Fibroblast of skin of left quadriceps (primary cell): ENCODE measurements around the gene TBX20.
"Not testable (repeated sequence)": the region's sequence is repeated elsewhere in the genome, so short reads cannot be mapped to it uniquely, and the experiment has no call there.

Experiments
- DNase-seq, 2 experiments: peaks; one replicate each; pipeline ENCODE4 v3.0.0-alpha.2; 2013; ENCODE audit warnings: low read depth in 2 of 2

Gene TBX20

GRCh38 chr7:35220176-35220575 lies 33.7 kb downstream of the TBX20 start:
- not testable (repeated sequence) for DNase-seq

GRCh38 chr7:35216033-35216432 lies 37.9 kb downstream of the TBX20 start:
- not testable (repeated sequence) for DNase-seq

- not testable (repeated sequence) for DNase-seq
Observed at GRCh38 chr7:35215063-35215462, 38.8 kb downstream of the TBX20 start.

- DNase-seq: not testable (repeated sequence)
Observed at GRCh38 chr7:35206924-35207323, 47.0 kb downstream of the TBX20 start.

- not testable (repeated sequence) for DNase-seq
Observed at GRCh38 chr7:35204850-35205249, 49.0 kb downstream of the TBX20 start.

GRCh38 chr7:35204031-35204430 lies 49.9 kb downstream of the TBX20 start:
- not testable (repeated sequence) for DNase-seq

- DNase-seq: not testable (repeated sequence)
Observed at GRCh38 chr7:35202353-35202752, 51.5 kb downstream of the TBX20 start.

- DNase-seq: not testable (repeated sequence)
Observed at GRCh38 chr7:35200170-35200569, 53.7 kb downstream of the TBX20 start.

- DNase-seq: peak in 1 of 2 experiments; percentile 12
Observed at GRCh38 chr7:35198370-35199140, 55.3 kb downstream of the TBX20 start.

- DNase-seq: not testable (repeated sequence)
Observed at GRCh38 chr7:35191571-35191970, 62.3 kb downstream of the TBX20 start.

GRCh38 chr7:35190146-35190773 lies 63.6 kb downstream of the TBX20 start:
- not testable (repeated sequence) for DNase-seq

- not testable (repeated sequence) for DNase-seq
Observed at GRCh38 chr7:35186751-35187150, 67.1 kb downstream of the TBX20 start.

GRCh38 chr7:35185908-35186731 lies 67.8 kb downstream of the TBX20 start:
- peak in 1 of 2 experiments; percentile 11 for DNase-seq

GRCh38 chr7:35185578-35185907 lies 68.4 kb downstream of the TBX20 start:
- DNase-seq: not testable (repeated sequence)

- not testable (repeated sequence) for DNase-seq
Observed at GRCh38 chr7:35184961-35185360, 68.9 kb downstream of the TBX20 start.

- not testable (repeated sequence) for DNase-seq
Observed at GRCh38 chr7:35183873-35184503, 69.9 kb downstream of the TBX20 start.

GRCh38 chr7:35180665-35181064 lies 73.2 kb downstream of the TBX20 start:
- not testable (repeated sequence) for DNase-seq

GRCh38 chr7:35173176-35173575 lies 80.7 kb downstream of the TBX20 start:
- DNase-seq: not testable (repeated sequence)

GRCh38 chr7:35172131-35172530 lies 81.8 kb downstream of the TBX20 start:
- DNase-seq: not testable (repeated sequence)

GRCh38 chr7:35167658-35168057 lies 86.2 kb downstream of the TBX20 start:
- DNase-seq: not testable (repeated sequence)

- not testable (repeated sequence) for DNase-seq
Observed at GRCh38 chr7:35167158-35167557, 86.7 kb downstream of the TBX20 start.
